ENCODE results near the gene ATP2C2. TPM values are rescaled to one million over a fixed set of nuclear protein-coding genes. Genes with fewer than 3 reads are reported as not detected.
A peak's percentile ranks its signal among the peaks of the same experiment; 100 is the strongest.

Gene ATP2C2
- total RNA-seq, 1 experiment from 2014 or later, result 4.0 TPM

GRCh38 chr16:84486126-84486525 is 117.8 kb downstream of the ATP2C2 start:
- H4K91ac ChIP-seq (ENCODE audit: insufficient read length, low read depth, low read length), result no peak overlapping the region
- no peak overlapping the region for H2BK120ac ChIP-seq (ENCODE audit: low read depth, low read length, poor library complexity, severe bottlenecking)
- no peak for DNase-seq
- H4K20me1 ChIP-seq (ENCODE audit: control insufficient read depth, insufficient read depth, insufficient read length), result no peaks in the 10 kb centered on the region
- no peak overlapping the region for H3K23ac ChIP-seq (ENCODE audit: insufficient read length, low read depth, low read length)
- H2BK12ac ChIP-seq (ENCODE audit: insufficient read length, low read depth, low read length), result no peak overlapping the region
- H3K18ac ChIP-seq (ENCODE audit: insufficient read length, low read depth, low read length), result no peak overlapping the region
- H3K14ac ChIP-seq (ENCODE audit: insufficient read depth, low read length), result no peak overlapping the region
- TF ChIP-seq CTCF (conservative IDR thresholded peaks at IDR 0.05), result no peak
- no peak overlapping the region for H3K56ac ChIP-seq (ENCODE audit: insufficient read length, low read depth, low read length)
- H2AK5ac ChIP-seq (ENCODE audit: insufficient read length, low read length), result no peak overlapping the region
- H2BK15ac ChIP-seq (ENCODE audit: low read depth, low read length), result no peak overlapping the region
- H4K8ac ChIP-seq (replicated peaks; ENCODE audit: insufficient read length, low read depth, low read length), result no peak overlapping the region
- H3K9ac ChIP-seq (ENCODE audit: extremely low read depth, insufficient read length, low read length), result no peak overlapping the region
- Mint-ChIP-seq H3K36me3 (ENCODE audit: insufficient read depth in 1 of 3, low read depth in 3 of 3) (peaks cover 3 to 36% (median 21%) of the 10 kb centered on the region in 3 experiments; a peak in 6 of 7 replicates), H3K27ac (peak overlapping the region in 1 of 3 experiments; percentile 64; a peak in 3 of 7 replicates), H3K4me3 (no peak overlapping the region), H3K4me1 (no peaks in the 10 kb centered on the region), H3K27me3 (ENCODE audit: low read depth) (no peaks in the 10 kb centered on the region), H3K9me3 (no peaks in the 10 kb centered on the region)
- H2BK5ac ChIP-seq (ENCODE audit: insufficient read length, low read length), result no peak overlapping the region
- no peak overlapping the region for H3T11ph ChIP-seq (ENCODE audit: low read length)
- no CpG with 5 or more reads among the region's 14 CpGs for WGBS (ENCODE audit: extremely low coverage, insufficient read length, low lambda C conversion rate)
- H3K27ac ChIP-seq (ENCODE audit: insufficient read length, low read depth, low read length), result no peak overlapping the region
- no peaks in the 10 kb centered on the region for H3K4me1 ChIP-seq (ENCODE audit: insufficient read depth, low read length)
- H4K5ac ChIP-seq (ENCODE audit: insufficient read length, low read depth, low read length), result no peak overlapping the region
- no peaks in the 10 kb centered on the region for H3K27me3 ChIP-seq (ENCODE audit: insufficient read depth, low read length)
- H2BK20ac ChIP-seq (ENCODE audit: low read depth, low read length, poor library complexity, severe bottlenecking), result no peak overlapping the region
- no peak overlapping the region for H3K4ac ChIP-seq (ENCODE audit: low read depth, low read length)
- H3K4me2 ChIP-seq (ENCODE audit: insufficient read depth, insufficient read length, low read length), result no peak overlapping the region
- H2AFZ ChIP-seq (ENCODE audit: low read length), result no peak overlapping the region
- H3K23me2 ChIP-seq (ENCODE audit: insufficient read length, low read depth, low read length, poor library complexity, severe bottlenecking), result no peaks in the 10 kb centered on the region
- H3K79me1 ChIP-seq (ENCODE audit: insufficient read depth, low read depth, low read length, poor library complexity, severe bottlenecking), result no peaks in the 10 kb centered on the region
- H3K79me2 ChIP-seq (ENCODE audit: insufficient read depth, low read length), result no peaks in the 10 kb centered on the region
- no peaks in the 10 kb centered on the region for H3K9me3 ChIP-seq (ENCODE audit: control insufficient read depth, low read depth, low read length)

Data from H9 (cell line).